ENCODE measurements around the gene ATXN10.

ATXN10 gene

GRCh38 chr22:45882881-45883810 lies 211.5 kb downstream of the ATXN10 start:
- DNase-seq: no peak

- no peak for DNase-seq
Observed at GRCh38 chr22:45883811-45884170, 212.2 kb downstream of the ATXN10 start.

GRCh38 chr22:45884201-45885062 lies 212.8 kb downstream of the ATXN10 start:
- DNase-seq: no peak

- DNase-seq: no peak
Observed at GRCh38 chr22:45885171-45885840, 213.7 kb downstream of the ATXN10 start.

GRCh38 chr22:45885941-45886395 lies 214.3 kb downstream of the ATXN10 start:
- DNase-seq: no peak

GRCh38 chr22:45886540-45886939 lies 214.9 kb downstream of the ATXN10 start:
- no peak for DNase-seq

- no peak for DNase-seq
Observed at GRCh38 chr22:45887202-45888131, 215.8 kb downstream of the ATXN10 start.

- DNase-seq: no peak
Observed at GRCh38 chr22:45888221-45889092, 216.8 kb downstream of the ATXN10 start.

- DNase-seq: no peak
Observed at GRCh38 chr22:45889093-45889538, 217.5 kb downstream of the ATXN10 start.

GRCh38 chr22:45889539-45890350 lies 218.1 kb downstream of the ATXN10 start:
- no peak for DNase-seq

- no peak for DNase-seq
Observed at GRCh38 chr22:45890351-45890635, 218.7 kb downstream of the ATXN10 start.

- no peak for DNase-seq
Observed at GRCh38 chr22:45891021-45891421, 219.4 kb downstream of the ATXN10 start.

GRCh38 chr22:45891471-45891995 lies 219.9 kb downstream of the ATXN10 start:
- DNase-seq: no peak

GRCh38 chr22:45891996-45892621 lies 220.5 kb downstream of the ATXN10 start:
- no peak for DNase-seq

GRCh38 chr22:45892681-45893461 lies 221.2 kb downstream of the ATXN10 start:
- DNase-seq: no peak

- no peak for DNase-seq
Observed at GRCh38 chr22:45893516-45893915, 221.9 kb downstream of the ATXN10 start.
